ENCODE measurements around the gene DDTL. TPM values are rescaled to one million over a fixed set of nuclear protein-coding genes. Genes with fewer than 3 reads are reported as not detected.
A peak's percentile ranks its signal among the peaks of the same experiment; 100 is the strongest.
"Not testable (repeated sequence)": the region's sequence is repeated elsewhere in the genome, so short reads cannot be mapped to it uniquely, and the experiment has no call there.

The DDTL gene
- total RNA-seq, 1 experiment from 2014 or later: not detected

DNA sequence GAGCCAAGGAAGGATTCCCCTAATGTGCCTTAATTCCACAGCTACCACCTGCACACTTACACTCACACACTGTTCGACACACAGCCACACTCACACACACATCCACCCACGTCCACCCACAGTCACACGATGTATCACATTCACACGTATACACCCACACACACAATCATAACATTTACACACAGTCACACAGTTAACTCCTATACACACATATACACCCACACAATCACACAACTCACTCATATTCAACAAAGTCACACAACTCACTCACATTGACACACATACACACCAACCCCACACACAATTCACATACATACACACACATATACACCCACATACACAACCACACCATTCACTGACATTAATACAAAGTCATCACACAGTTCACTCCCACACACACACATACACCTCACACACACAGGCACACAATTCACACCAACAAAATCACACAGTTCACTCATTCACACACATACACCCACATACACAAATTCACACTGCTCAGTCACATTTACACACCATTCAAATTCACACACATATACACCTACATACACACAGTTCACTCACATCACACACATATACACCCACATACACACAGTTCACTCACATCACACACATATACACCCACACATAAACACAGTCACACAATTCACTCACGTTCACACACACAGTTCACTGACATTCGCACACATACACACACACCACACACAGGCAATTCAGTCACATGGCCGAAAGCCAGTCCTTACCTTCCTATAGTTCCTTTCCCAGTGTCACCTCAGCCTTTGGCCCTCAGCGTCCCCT, 12.3 kb upstream of the DDTL start:
- H3K9me3 ChIP-seq (ENCODE audit: low read depth, low read length, poor library complexity, severe bottlenecking); H3K4me3 ChIP-seq (ENCODE audit: low read depth, low read length, poor library complexity, severe bottlenecking); H3K27me3 ChIP-seq (replicated peaks; ENCODE audit: insufficient read depth, low read depth, low read length, poor library complexity); POLR2A ChIA-PET (ENCODE audit: low non-redundant PET); H3K27ac ChIP-seq (ENCODE audit: low read depth, low read length, poor library complexity, severe bottlenecking); DNase-seq (ENCODE audit: low spot score); H3K36me3 ChIP-seq (ENCODE audit: insufficient read depth, low read length, poor library complexity, severe bottlenecking); CTCF ChIA-PET; H3K4me1 ChIP-seq (ENCODE audit: insufficient read depth, low read length, poor library complexity, severe bottlenecking); BruUV-seq (replicated peaks): not testable (repeated sequence)
- intact Hi-C loops (cut with micrococcal nuclease; ENCODE audit: unreplicated experiment): loop anchor here (10.0 kb wide), 1 partner anchor 220 kb away; no protein-coding TSS in a partner anchor

DNA sequence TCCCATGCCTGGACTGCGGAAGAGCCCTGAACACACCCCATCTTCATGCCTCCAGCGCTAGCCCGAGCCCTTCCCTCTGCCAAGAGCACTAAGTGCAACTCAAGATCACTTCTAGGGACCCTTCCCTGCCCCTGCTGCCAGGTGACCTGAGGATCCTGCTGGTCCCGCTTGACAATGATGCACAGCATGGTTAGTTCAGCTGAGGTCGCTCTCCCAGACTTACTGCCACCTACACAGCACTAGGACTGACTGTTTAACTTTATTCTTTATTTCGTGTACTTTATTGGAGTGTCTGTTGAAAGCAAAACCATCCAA, 11.7 kb upstream of the DDTL start:
- H3K27me3 ChIP-seq (replicated peaks; ENCODE audit: insufficient read depth, low read depth, low read length, poor library complexity); H3K27ac ChIP-seq (ENCODE audit: low read depth, low read length, poor library complexity, severe bottlenecking); POLR2A ChIA-PET (ENCODE audit: low non-redundant PET); CTCF ChIA-PET; H3K9me3 ChIP-seq (ENCODE audit: low read depth, low read length, poor library complexity, severe bottlenecking); H3K4me3 ChIP-seq (ENCODE audit: low read depth, low read length, poor library complexity, severe bottlenecking); BruUV-seq (replicated peaks); H3K36me3 ChIP-seq (ENCODE audit: insufficient read depth, low read length, poor library complexity, severe bottlenecking); H3K4me1 ChIP-seq (ENCODE audit: insufficient read depth, low read length, poor library complexity, severe bottlenecking); DNase-seq (ENCODE audit: low spot score): not testable (repeated sequence)
- intact Hi-C loops (cut with micrococcal nuclease; ENCODE audit: unreplicated experiment): loop anchor here (5.0 to 10.0 kb wide), 2 partner anchors 220 to 292 kb away; partner anchors contain the start of gene GGT5

DNA sequence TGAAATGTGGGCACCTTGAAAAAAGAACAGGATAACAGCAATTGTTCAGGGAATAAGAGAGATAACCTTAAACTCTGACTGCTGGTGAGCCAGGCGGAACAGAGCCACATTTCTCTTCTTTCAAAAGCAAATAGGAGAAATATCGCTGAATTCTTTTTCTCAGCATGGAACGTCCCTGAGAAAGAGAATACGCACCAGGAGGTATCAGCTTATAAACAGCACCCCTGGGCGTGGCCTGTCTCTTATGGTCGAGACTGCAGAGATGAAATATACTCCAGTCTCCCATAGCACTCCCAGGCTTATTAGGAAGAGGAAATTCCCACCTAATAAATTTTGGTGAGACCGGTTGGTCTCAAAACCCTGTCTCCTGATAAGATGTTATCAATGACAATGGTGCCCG, 10.8 kb upstream of the DDTL start:
- BruUV-seq (replicated peaks); H3K4me1 ChIP-seq (ENCODE audit: insufficient read depth, low read length, poor library complexity, severe bottlenecking); H3K36me3 ChIP-seq (ENCODE audit: insufficient read depth, low read length, poor library complexity, severe bottlenecking); POLR2A ChIA-PET (ENCODE audit: low non-redundant PET); H3K9me3 ChIP-seq (ENCODE audit: low read depth, low read length, poor library complexity, severe bottlenecking); DNase-seq (ENCODE audit: low spot score); H3K4me3 ChIP-seq (ENCODE audit: low read depth, low read length, poor library complexity, severe bottlenecking); H3K27ac ChIP-seq (ENCODE audit: low read depth, low read length, poor library complexity, severe bottlenecking); H3K27me3 ChIP-seq (replicated peaks; ENCODE audit: insufficient read depth, low read depth, low read length, poor library complexity): not testable (repeated sequence)
- CTCF ChIA-PET: interaction anchor here (0.6 to 1.0 kb wide), 4 partner anchors 206 to 291 kb away, joined by 3 to 5 read pairs (median 4); no protein-coding TSS in a partner anchor
- intact Hi-C loops (cut with micrococcal nuclease; ENCODE audit: unreplicated experiment): loop anchor here (5.0 to 10.0 kb wide), 2 partner anchors 219 to 291 kb away; partner anchors contain the start of gene GGT5

DNA sequence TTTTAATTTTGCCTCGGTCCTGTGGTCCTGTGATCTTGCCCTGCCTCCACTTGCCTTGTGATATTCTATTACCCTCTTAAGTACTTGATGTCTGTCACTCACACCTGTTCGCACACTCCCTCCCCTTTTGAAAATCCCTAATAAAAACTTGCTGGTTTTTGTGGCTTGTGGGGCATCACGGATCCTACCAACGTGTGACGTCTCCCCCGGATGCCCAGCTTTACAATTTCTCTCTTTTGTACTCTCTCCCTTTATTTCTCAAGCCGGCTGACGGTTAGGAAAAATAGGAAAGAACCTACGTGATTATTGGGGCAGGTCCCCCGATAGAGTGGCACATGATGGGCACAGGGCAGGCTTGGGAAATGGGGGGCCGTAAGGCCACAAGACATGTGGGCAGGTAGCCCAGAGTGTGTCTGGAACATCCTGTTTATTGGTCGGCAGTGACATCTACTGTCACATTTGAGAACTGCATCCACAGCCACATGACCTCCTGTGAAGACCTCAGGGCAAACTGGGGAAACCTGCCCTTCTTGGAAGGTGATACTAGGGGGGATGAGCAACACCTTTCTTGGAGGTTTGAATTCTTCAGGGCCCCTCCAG, 10.3 kb upstream of the DDTL start:
- H3K27ac ChIP-seq (ENCODE audit: low read depth, low read length, poor library complexity, severe bottlenecking); H3K27me3 ChIP-seq (replicated peaks; ENCODE audit: insufficient read depth, low read depth, low read length, poor library complexity); H3K4me3 ChIP-seq (ENCODE audit: low read depth, low read length, poor library complexity, severe bottlenecking); H3K4me1 ChIP-seq (ENCODE audit: insufficient read depth, low read length, poor library complexity, severe bottlenecking); POLR2A ChIA-PET (ENCODE audit: low non-redundant PET); BruUV-seq (replicated peaks); H3K9me3 ChIP-seq (ENCODE audit: low read depth, low read length, poor library complexity, severe bottlenecking); H3K36me3 ChIP-seq (ENCODE audit: insufficient read depth, low read length, poor library complexity, severe bottlenecking): not testable (repeated sequence)
- TF ChIP-seq, protein P1, sequence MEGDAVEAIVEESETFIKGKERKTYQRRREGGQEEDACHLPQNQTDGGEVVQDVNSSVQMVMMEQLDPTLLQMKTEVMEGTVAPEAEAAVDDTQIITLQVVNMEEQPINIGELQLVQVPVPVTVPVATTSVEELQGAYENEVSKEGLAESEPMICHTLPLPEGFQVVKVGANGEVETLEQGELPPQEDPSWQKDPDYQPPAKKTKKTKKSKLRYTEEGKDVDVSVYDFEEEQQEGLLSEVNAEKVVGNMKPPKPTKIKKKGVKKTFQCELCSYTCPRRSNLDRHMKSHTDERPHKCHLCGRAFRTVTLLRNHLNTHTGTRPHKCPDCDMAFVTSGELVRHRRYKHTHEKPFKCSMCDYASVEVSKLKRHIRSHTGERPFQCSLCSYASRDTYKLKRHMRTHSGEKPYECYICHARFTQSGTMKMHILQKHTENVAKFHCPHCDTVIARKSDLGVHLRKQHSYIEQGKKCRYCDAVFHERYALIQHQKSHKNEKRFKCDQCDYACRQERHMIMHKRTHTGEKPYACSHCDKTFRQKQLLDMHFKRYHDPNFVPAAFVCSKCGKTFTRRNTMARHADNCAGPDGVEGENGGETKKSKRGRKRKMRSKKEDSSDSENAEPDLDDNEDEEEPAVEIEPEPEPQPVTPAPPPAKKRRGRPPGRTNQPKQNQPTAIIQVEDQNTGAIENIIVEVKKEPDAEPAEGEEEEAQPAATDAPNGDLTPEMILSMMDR (conservative IDR thresholded peaks at IDR 0.05; ENCODE audit: low read depth, low read length): peak; percentile 72
- CTCF ChIA-PET: interaction anchor here (0.6 to 1.0 kb wide), 5 partner anchors 206 to 573 kb away, joined by 3 to 5 read pairs (median 4); no protein-coding TSS in a partner anchor
- peak; percentile 76 for DNase-seq (ENCODE audit: low spot score)
- intact Hi-C loops (cut with micrococcal nuclease; ENCODE audit: unreplicated experiment): loop anchor here (5.0 to 10.0 kb wide), 2 partner anchors 218 to 291 kb away; partner anchors contain the start of gene GGT5

DNA sequence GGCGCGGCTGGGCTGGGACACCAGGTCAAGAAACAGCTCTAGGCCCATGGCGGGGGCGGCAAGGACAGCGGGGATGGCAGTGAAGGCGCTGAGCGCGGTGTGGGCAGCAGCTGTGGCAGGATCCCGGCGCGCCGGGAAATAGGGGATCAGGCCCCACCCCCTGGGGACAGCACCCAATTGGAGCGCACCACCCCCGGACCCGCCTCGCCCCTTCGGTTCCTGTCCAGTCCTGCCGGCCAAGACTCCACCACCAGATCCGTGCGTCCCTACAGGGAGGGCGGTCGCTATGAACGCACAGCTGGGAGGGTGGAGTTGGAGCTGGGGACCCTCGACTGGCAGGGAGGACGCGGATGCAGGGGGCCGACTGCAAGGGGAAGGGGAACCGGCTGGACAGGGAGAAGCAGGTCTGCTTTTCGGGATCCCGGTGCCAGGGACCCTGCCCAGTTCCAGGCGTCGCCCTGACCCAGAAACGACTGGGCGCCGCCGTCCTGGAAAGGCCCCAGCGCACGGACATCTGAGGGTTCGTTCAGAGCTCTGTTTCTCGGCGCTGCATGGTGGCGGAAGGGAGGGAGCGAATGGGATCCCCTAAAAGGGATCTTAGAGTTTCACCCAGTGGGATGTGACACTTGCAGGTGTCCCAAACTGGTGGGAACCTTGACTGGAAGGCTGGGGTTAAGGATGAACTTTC, 5.5 kb upstream of the DDTL start, which contains the start of gene GSTT2B:
Gene GSTT2B, minus strand, starts transcription at position 112 of the 688 bp plus-strand sequence. Its CDS starts 64 bp downstream, at position 48.
- CTCF ChIA-PET; H3K4me1 ChIP-seq (ENCODE audit: insufficient read depth, low read length, poor library complexity, severe bottlenecking); H3K4me3 ChIP-seq (ENCODE audit: low read depth, low read length, poor library complexity, severe bottlenecking); POLR2A ChIA-PET (ENCODE audit: low non-redundant PET); intact Hi-C loops (cut with micrococcal nuclease; ENCODE audit: unreplicated experiment); H3K27me3 ChIP-seq (replicated peaks; ENCODE audit: insufficient read depth, low read depth, low read length, poor library complexity); H3K27ac ChIP-seq (ENCODE audit: low read depth, low read length, poor library complexity, severe bottlenecking); BruUV-seq (replicated peaks); H3K9me3 ChIP-seq (ENCODE audit: low read depth, low read length, poor library complexity, severe bottlenecking); DNase-seq (ENCODE audit: low spot score); H3K36me3 ChIP-seq (ENCODE audit: insufficient read depth, low read length, poor library complexity, severe bottlenecking): not testable (repeated sequence)

DNA sequence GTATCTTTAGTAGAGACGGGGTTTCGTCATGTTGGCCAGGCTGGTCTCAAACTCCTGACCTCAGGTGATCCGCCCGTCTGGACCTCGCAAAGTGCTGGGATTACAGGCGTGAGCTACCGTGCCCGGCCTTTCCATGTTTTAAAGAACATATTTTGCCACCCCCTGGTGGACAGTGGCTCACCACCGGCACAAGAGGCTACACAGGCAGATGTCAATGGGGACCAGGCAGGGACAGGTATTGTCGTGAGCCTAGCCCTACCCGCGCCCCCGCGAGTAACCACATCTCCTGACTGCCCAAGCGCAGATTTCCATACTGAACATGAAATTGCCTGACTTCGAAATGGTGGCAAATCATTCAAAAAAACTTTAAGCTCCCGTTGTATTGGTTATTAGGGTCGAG, 594 bp upstream of the DDTL start:
- POLR2A ChIA-PET (ENCODE audit: low non-redundant PET); DNase-seq (ENCODE audit: low spot score); H3K4me1 ChIP-seq (ENCODE audit: insufficient read depth, low read length, poor library complexity, severe bottlenecking); H3K4me3 ChIP-seq (ENCODE audit: low read depth, low read length, poor library complexity, severe bottlenecking); H3K27ac ChIP-seq (ENCODE audit: low read depth, low read length, poor library complexity, severe bottlenecking); BruUV-seq (replicated peaks); intact Hi-C loops (cut with micrococcal nuclease; ENCODE audit: unreplicated experiment); H3K9me3 ChIP-seq (ENCODE audit: low read depth, low read length, poor library complexity, severe bottlenecking); H3K27me3 ChIP-seq (replicated peaks; ENCODE audit: insufficient read depth, low read depth, low read length, poor library complexity); CTCF ChIA-PET: not testable (repeated sequence)
- H3K36me3 ChIP-seq (ENCODE audit: insufficient read depth, low read length, poor library complexity, severe bottlenecking): peaks cover 19% of the 10 kb centered on the region

All from A673 (cell line).